Endothelial cell of umbilical vein (primary cell): ENCODE data around the gene NLRP6. TPM values are rescaled to one million over a fixed set of nuclear protein-coding genes. Genes with fewer than 3 reads are reported as not detected.

Source experiments
- BruUV-seq: library from RNA; stranded (reverse); fragments of 400-500 nt; replicated peaks from 2 replicates; lab custom pipeline; 2021; lab: Mats Ljungman, UMichigan
- CTCF ChIA-PET: fragments of 300-600, 350-600 bp; sonication (Branson Sonifier 250); formaldehyde crosslinking; loops from one replicate; lab custom pipeline; 2021; ENCODE audit warnings: antibody characterized with exemption, inconsistent platforms; lab: Charles Lee
- POLR2A ChIA-PET: fragments of 300-600, 350-600 bp; sonication (Branson Sonifier 250); formaldehyde crosslinking; loops from one replicate; lab custom pipeline; 2021; ENCODE audit warnings: antibody characterized with exemption, inconsistent platforms; lab: Charles Lee
- DNase-seq: peaks from one replicate; pipeline ENCODE4 v3.0.0-alpha.2; 2011; ENCODE audit warnings: low read depth, low spot score
- FAIRE-seq: peaks from 2 replicates; lab custom pipeline; 2011; peaks lifted over from hg19 to GRCh38; lab: Jason Lieb, UNC
- H2AFZ ChIP-seq: 2 replicates; pipeline ENCODE4 v1.6.0; 2012; ENCODE audit warnings: low read depth, low read length, control low read depth, inconsistent platforms
- H3K27ac ChIP-seq: 2 replicates; pipeline ENCODE4 v1.5.1; 2011; ENCODE audit warnings: low read depth, mild to moderate bottlenecking, control low read depth, low read length, moderate library complexity; ENCODE audit not compliant: insufficient read depth
- H3K27me3 ChIP-seq, 2 experiments: 2 replicates each; pipeline versions ENCODE4 v1.6.0 to v1.6.1; 2011; ENCODE audit warnings: low read length in 2 of 2, mixed read lengths in 1 of 2; ENCODE audit not compliant: control insufficient read depth in 2 of 2, insufficient read depth in 2 of 2
- H3K36me3 ChIP-seq, 2 experiments: 2 replicates in 1 of 2; 3 replicates in 1 of 2; pipeline ENCODE4 v1.5.1; 2011; ENCODE audit warnings: low read length in 2 of 2, mild to moderate bottlenecking in 1 of 2, moderate library complexity in 1 of 2; ENCODE audit not compliant: control insufficient read depth in 2 of 2, insufficient read depth in 2 of 2; ENCODE audit errors: extremely low read depth in 1 of 2
- H3K4me1 ChIP-seq: 3 replicates; pipeline ENCODE4 v1.5.1; 2011; ENCODE audit warnings: mild to moderate bottlenecking, low read length; ENCODE audit not compliant: control insufficient read depth, insufficient read depth; ENCODE audit errors: extremely low read depth
- H3K4me2 ChIP-seq: 2 replicates; pipeline ENCODE4 v1.6.1; 2011; ENCODE audit warnings: low read length, control low read depth, mixed read lengths; ENCODE audit not compliant: insufficient read depth
- H3K4me3 ChIP-seq, 3 experiments: fragments of 200-600 bp in 1 of 3; sonication (generic), shearing (Covaris generic) in 1 of 3; replicated peaks in 1 of 3; 2 replicates each; pipeline ENCODE4 v1.5.1; 2011 to 2016; ENCODE audit warnings: control low read depth in 3 of 3, low read length in 3 of 3, mild to moderate bottlenecking in 2 of 3, inconsistent platforms in 1 of 3, low read depth in 1 of 3, moderate library complexity in 1 of 3; ENCODE audit not compliant: insufficient read depth in 1 of 3
- H3K79me2 ChIP-seq: 2 replicates; pipeline ENCODE4 v1.6.0; 2012; ENCODE audit warnings: low read length, inconsistent platforms; ENCODE audit not compliant: control insufficient read depth, insufficient read depth
- H3K9ac ChIP-seq: replicated peaks from 2 replicates; pipeline ENCODE3; 2011; ENCODE audit warnings: low read length, control low read depth; ENCODE audit not compliant: insufficient read depth; ENCODE audit errors: extremely low read depth
- H3K9me1 ChIP-seq: replicated peaks from 3 replicates; pipeline ENCODE4 v1.6.0; 2011; ENCODE audit warnings: mild to moderate bottlenecking, low read length; ENCODE audit not compliant: control insufficient read depth, insufficient read depth; ENCODE audit errors: extremely low read depth
- H3K9me3 ChIP-seq: replicated peaks from 2 replicates; pipeline ENCODE4 v1.5.1; 2012; ENCODE audit warnings: low read length, inconsistent platforms; ENCODE audit not compliant: control insufficient read depth, insufficient read depth
- H4K20me1 ChIP-seq: replicated peaks from 2 replicates; pipeline ENCODE3; 2011; ENCODE audit warnings: mild to moderate bottlenecking, low read length; ENCODE audit not compliant: control insufficient read depth, insufficient read depth; ENCODE audit errors: extremely low read depth
- CTCF ChIP-seq, 2 donors: IDR thresholded peaks; 1 replicate in 1 of 2; 2 replicates in 1 of 2; pipeline ENCODE4 v1.5.1; 2011; ENCODE audit warnings: low read length in 2 of 2, mild to moderate bottlenecking in 2 of 2, moderate library complexity in 2 of 2, control low read depth in 1 of 2, inconsistent platforms in 1 of 2, low read depth in 1 of 2; ENCODE audit not compliant: insufficient read depth in 1 of 2; ENCODE audit errors: extremely low read depth in 1 of 2
- EZH2 ChIP-seq: IDR thresholded peaks from 2 replicates; pipeline ENCODE4 v1.6.1; 2012; ENCODE audit warnings: borderline replicate concordance, low read depth, mild to moderate bottlenecking, moderate library complexity, low read length, inconsistent platforms; ENCODE audit not compliant: severe bottlenecking
- FOS ChIP-seq: IDR thresholded peaks from 2 replicates; pipeline ENCODE4 v1.6.1; 2011; ENCODE audit warnings: mild to moderate bottlenecking, low read length, moderate library complexity, borderline replicate concordance; ENCODE audit not compliant: insufficient read depth
- GATA2 ChIP-seq: IDR thresholded peaks from 2 replicates; pipeline ENCODE4 v1.7.0; 2011; ENCODE audit warnings: low read depth, mild to moderate bottlenecking, moderate library complexity, mixed read lengths, low read length; ENCODE audit not compliant: insufficient read length, insufficient read depth
- JUN ChIP-seq: IDR thresholded peaks from 2 replicates; pipeline ENCODE4 v1.6.1; 2011; ENCODE audit warnings: borderline replicate concordance, low read depth; ENCODE audit not compliant: insufficient read length, insufficient read depth
- MAX ChIP-seq: IDR thresholded peaks from 2 replicates; pipeline ENCODE4 v1.6.1; 2011; ENCODE audit not compliant: insufficient read depth, insufficient read length
- MYC ChIP-seq: IDR thresholded peaks from one replicate; pipeline ENCODE4 v1.6.1; 2011; ENCODE audit warnings: mild to moderate bottlenecking, low read depth, low read length
- POLR2A ChIP-seq: IDR thresholded peaks from 2 replicates; pipeline ENCODE4 v1.6.1; 2012; ENCODE audit warnings: low read depth, mild to moderate bottlenecking, control low read depth, low read length
- POLR2AphosphoS5 ChIP-seq: IDR thresholded peaks from 2 replicates; pipeline ENCODE4 v1.6.1; 2012; ENCODE audit warnings: low read depth, mild to moderate bottlenecking, control low read depth, low read length, moderate library complexity; ENCODE audit not compliant: insufficient read depth
- dilution Hi-C: fragments of 300-500 bp; cut with MboI; formaldehyde crosslinking; loops from one replicate; pipeline ENCODE4 v1.15.0; 2019; ENCODE audit warnings: low sequenced_read_pairs; ENCODE audit not compliant: extremely low pct_ligation_motif_present
- intact Hi-C: fragments of 100-400 bp; cut with micrococcal nuclease; formaldehyde crosslinking; loops from one replicate; pipeline ENCODE4 v1.10.0; 2022
- polyA plus RNA-seq, 4 experiments: library from polyadenylated mRNA; depleted of rRNA in 3 of 4; stranded (reverse) in 3 of 4; unstranded in 1 of 4; fragments of >200 nt; gene quantifications; 2 replicates each; pipeline versions ENCODE4 v1.2.1 to v1.2.3, GENCODE V29; 2011 to 2012; ENCODE audit warnings: missing spikeins in 1 of 4
- total RNA-seq: library from RNA; stranded (reverse); gene quantifications from 2 replicates; pipeline ENCODE4 v1.2.3, GENCODE V29; 2021

NLRP6 gene
- total and polyA plus RNA-seq, 2 donors (not counting 3 experiments of a cell fraction or from before 2014, with no cell fraction given), result not detected

GRCh38 chr11:330694-331357 is 52.6 kb downstream of the NLRP6 start:
- ChIA-PET POLR2A (no interaction called here), CTCF (no interaction called here)
- dilution Hi-C loops (no loop called here), intact Hi-C loops (no loop called here)
- Histone ChIP-seq H3K4me2 (no peak overlapping the region), H4K20me1 (no peaks in the 10 kb centered on the region), H3K79me2 (no peaks in the 10 kb centered on the region), H2AFZ (no peak overlapping the region), H3K27ac (no peak overlapping the region), H3K9me1 (no peaks in the 10 kb centered on the region), H3K9ac (no peak overlapping the region), H3K36me3 (no peaks in the 10 kb centered on the region), H3K4me3 (no peak overlapping the region), H3K27me3 (no peaks in the 10 kb centered on the region), H3K4me1 (peaks cover 22% of the 10 kb centered on the region), H3K9me3 (no peaks in the 10 kb centered on the region)
- DNase-seq, result no peak
- FAIRE-seq, result no peak
- no TSS peak for BruUV-seq
- TF ChIP-seq MAX (no peak), EZH2 (no peak), POLR2AphosphoS5 (no peak), MYC (no peak), GATA2 (no peak), JUN (no peak), CTCF (IDR thresholded peaks at IDR 0.05; ENCODE audit: extremely low read depth in 1 of 2, insufficient read depth in 1 of 2, low read depth in 1 of 2, low read length in 2 of 2) (no peak), FOS (no peak), POLR2A (no peak)
